Muscle layer of duodenum (tissue), 2 donors: ENCODE data around the gene GAB1.

Experiments
- H3K27ac ChIP-seq: one replicate; pipeline ENCODE4 v1.7.0; 2013; ENCODE audit warnings: mild to moderate bottlenecking, low read length
- H3K27me3 ChIP-seq: one replicate; pipeline ENCODE4 v1.7.0; 2013; ENCODE audit warnings: low read depth, mild to moderate bottlenecking, control low read depth, low read length
- H3K36me3 ChIP-seq, 2 donors: one replicate each; pipeline ENCODE4 v1.7.0; 2013; ENCODE audit warnings: low read length in 2 of 2, control low read depth in 1 of 2, mild to moderate bottlenecking in 1 of 2; ENCODE audit not compliant: insufficient read depth in 2 of 2, control insufficient read depth in 1 of 2
- H3K4me1 ChIP-seq, 2 donors: one replicate each; pipeline ENCODE4 v1.7.0; 2013; ENCODE audit warnings: low read length in 2 of 2, mild to moderate bottlenecking in 2 of 2, control low read depth in 1 of 2, moderate library complexity in 1 of 2; ENCODE audit not compliant: insufficient read depth in 2 of 2, control insufficient read depth in 1 of 2
- H3K4me3 ChIP-seq, 2 donors: one replicate each; pipeline ENCODE4 v1.7.0; 2013; ENCODE audit warnings: low read length in 2 of 2, low read depth in 1 of 2, mild to moderate bottlenecking in 1 of 2
- H3K9me3 ChIP-seq, 2 donors: one replicate each; pipeline ENCODE4 v1.7.0; 2013; ENCODE audit warnings: low read length in 2 of 2, control low read depth in 1 of 2, mild to moderate bottlenecking in 1 of 2; ENCODE audit not compliant: control insufficient read depth in 1 of 2
- donor health status: healthy.

Gene GAB1

DNA sequence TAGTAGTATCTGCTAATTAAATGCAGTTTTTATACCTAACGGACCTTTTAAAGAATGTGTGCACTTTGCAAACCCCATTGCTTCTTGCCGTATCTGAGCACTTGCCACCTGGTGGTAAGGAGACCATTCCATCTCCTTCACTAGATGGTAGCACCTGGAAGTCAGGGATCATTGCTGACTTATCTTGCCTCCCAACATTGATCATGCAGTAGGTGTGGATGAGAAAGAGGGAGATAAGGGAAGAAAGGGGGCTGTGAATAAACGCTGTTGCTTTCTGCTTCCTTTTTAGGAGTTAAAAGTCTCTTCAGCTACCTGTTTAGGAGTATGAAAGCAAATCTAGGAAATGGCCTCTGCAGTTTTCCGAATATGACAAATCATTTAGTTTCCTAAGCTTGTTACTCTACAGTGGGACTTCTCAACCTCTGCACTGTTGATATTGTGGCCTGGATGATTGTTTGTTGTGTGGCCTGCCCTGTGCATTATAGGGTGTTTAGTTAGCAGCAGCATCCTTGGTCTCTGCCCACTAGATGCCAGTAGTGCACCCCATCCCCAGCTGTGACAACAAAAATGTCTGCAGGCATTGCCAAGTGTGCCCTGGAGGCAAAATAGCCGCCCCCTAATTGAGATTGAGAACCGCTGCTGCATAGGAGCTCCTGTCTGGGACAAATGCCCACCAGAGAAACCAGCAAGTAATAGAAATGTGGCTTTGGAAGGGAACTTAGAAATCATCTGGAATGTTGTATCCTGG, 38.8 kb downstream of the GAB1 start:
- Histone ChIP-seq H3K27ac (no peak overlapping the region), H3K36me3 (no peaks in the 10 kb centered on the region), H3K9me3 (no peaks in the 10 kb centered on the region), H3K4me3 (no peak overlapping the region), H3K27me3 (no peaks in the 10 kb centered on the region), H3K4me1 (peaks cover 12 to 66% of the 10 kb centered on the region in 2 donors)

DNA sequence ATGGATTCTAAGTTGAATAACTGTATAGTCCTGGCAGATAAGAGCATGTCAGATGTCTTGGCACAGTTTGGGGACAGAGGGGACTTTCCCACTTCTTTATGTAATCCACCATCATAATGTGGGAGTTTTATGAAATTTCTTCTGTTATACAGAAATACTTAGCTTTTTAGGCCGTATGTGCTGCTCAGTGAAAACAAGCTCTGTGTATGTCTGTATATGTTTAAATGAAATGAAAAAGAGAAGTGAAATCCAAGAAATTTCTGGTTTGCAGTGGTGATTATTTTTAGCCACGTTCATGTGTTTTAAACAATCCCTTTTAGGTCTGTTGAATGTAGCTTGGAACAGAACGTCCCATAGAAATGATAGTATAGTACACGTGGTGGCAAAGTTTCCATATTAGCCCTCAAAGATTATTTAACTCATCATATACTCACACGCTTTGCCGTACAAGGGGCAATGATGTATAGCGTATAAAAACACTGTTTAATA, 41.0 kb downstream of the GAB1 start:
- no peaks in the 10 kb centered on the region for H3K27me3 ChIP-seq
- peak overlapping the region in 1 of 2 donors; percentile 25 for H3K4me3 ChIP-seq
- H3K9me3 ChIP-seq, result no peaks in the 10 kb centered on the region
- H3K4me1 ChIP-seq, result peaks cover 24 to 81% of the 10 kb centered on the region in 2 donors
- H3K27ac ChIP-seq, result peak overlapping the region; percentile 34
- H3K36me3 ChIP-seq, result no peaks in the 10 kb centered on the region

GRCh38 chr4:143380629-143381028, 44.0 kb downstream of the GAB1 start:
- Histone ChIP-seq H3K27me3 (no peaks in the 10 kb centered on the region), H3K27ac (peak overlapping the region; percentile 86), H3K4me1 (peaks cover 29 to 81% of the 10 kb centered on the region in 2 donors), H3K4me3 (no peak overlapping the region), H3K36me3 (no peaks in the 10 kb centered on the region), H3K9me3 (no peaks in the 10 kb centered on the region)

DNA sequence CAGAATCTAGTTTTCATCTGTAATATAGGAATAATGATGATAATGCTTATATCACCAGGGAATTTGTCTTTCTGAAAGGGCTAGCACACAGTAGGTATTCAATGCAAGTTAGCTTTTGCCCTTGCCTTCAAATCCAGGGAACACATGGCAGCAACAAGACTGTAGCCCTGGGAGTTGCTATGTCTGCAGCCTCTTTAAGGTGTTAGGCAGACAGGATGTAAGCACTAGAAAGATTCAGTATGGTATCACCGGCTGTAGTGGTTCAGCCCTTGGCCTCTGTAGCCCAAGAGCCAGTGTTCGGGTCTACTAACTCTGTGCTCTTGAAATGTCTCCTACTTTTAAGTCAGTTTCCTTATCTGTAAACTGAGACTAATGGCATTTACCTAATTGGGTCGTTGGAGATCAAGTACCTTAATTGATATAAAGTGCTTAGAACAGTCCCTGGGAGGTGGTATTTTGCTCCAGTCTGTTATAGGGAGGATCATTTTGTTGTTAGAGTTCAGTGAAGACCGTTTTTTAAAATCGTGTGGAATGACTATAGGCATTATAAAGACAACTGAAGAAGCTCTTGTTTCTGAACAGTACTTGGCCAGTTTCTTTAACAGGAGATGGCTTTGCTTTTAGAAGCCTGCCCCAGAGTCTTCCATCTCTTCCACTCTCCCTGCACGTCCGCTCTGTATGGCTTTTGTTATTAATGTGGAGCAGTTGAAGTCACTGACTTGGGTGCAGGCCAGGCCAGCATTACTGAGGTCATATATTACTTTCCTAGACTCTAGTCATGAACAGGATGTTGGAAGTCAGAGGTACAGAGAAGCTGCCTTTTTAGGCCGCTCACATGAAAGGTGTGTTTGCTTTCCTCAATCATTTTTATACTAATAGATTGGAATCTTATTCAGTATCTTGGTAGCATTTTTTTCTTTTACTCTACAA, 44.8 kb downstream of the GAB1 start:
- Histone ChIP-seq H3K27ac (peak overlapping the region; percentile 86), H3K9me3 (no peaks in the 10 kb centered on the region), H3K4me1 (peaks cover 29 to 75% of the 10 kb centered on the region in 2 donors), H3K27me3 (no peaks in the 10 kb centered on the region), H3K4me3 (peak overlapping the region in 1 of 2 donors; percentile 5), H3K36me3 (no peaks in the 10 kb centered on the region)

- Histone ChIP-seq H3K4me3 (peak overlapping the region in 1 of 2 donors; percentile 5), H3K27ac (peak overlapping the region; percentile 86), H3K27me3 (no peaks in the 10 kb centered on the region), H3K9me3 (no peaks in the 10 kb centered on the region), H3K36me3 (no peaks in the 10 kb centered on the region), H3K4me1 (peaks cover 18 to 64% of the 10 kb centered on the region in 2 donors)
Observed at GRCh38 chr4:143382596-143382995, 45.9 kb downstream of the GAB1 start.

- no peaks in the 10 kb centered on the region for H3K27me3 ChIP-seq
- H3K36me3 ChIP-seq, result no peaks in the 10 kb centered on the region
- H3K4me3 ChIP-seq, result peak overlapping the region in 1 of 2 donors; percentile 5
- peak overlapping the region; percentile 86 for H3K27ac ChIP-seq
- no peaks in the 10 kb centered on the region for H3K9me3 ChIP-seq
- H3K4me1 ChIP-seq, result peaks cover 17 to 59% of the 10 kb centered on the region in 2 donors
Observed at GRCh38 chr4:143383005-143383574, 46.4 kb downstream of the GAB1 start.

DNA sequence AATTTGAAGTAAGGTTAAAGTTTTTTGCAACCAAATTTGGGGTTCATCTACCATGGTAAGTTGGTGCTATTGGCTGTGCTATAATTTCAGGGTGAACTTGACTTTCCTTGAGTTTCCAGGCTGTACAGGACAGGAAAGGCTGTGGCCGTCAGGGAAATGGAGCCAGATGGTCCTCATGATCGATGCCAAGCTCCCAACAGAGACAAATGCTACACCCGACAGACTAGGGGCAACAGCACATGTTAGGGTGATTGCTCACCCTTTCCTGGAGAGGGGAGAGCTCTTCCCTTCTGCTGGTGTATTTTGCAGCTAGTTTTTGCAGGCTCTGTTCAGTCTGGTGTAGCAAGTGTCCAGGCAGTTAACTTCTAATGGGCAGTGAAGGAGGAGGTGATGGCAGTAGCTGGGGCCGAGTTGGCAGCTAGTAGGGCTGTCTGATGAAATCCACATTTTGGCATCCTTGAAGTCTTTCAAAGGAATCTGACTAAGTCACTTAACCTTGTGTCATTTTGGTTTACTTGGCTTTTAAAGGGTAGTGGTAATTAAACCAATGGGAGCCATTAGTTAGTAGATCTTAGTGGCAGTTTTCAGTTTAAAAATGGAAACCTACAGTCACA, 47.8 kb downstream of the GAB1 start:
- Histone ChIP-seq H3K4me3 (no peak overlapping the region), H3K27ac (no peak overlapping the region), H3K36me3 (no peaks in the 10 kb centered on the region), H3K4me1 (peaks cover 17 to 55% of the 10 kb centered on the region in 2 donors), H3K27me3 (no peaks in the 10 kb centered on the region), H3K9me3 (no peaks in the 10 kb centered on the region)

DNA sequence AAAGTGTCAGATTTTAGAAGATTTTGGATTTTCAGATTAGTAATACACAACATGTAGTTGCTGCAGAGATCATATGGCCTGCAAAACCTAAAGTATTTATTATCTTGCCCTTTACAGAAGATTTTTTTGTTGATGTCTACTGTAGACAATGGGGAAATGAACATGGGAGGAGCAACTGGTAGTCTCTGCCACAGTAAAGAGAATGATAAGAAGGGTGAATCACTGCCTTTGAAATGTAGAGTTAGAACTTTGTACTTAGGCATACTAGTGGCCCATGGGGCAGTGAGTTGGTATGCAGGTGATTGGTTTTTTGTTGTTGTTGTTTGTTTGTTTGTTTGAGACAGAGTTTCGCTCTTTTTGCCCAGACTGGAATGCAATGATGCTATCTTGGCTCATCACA, 50.1 kb downstream of the GAB1 start:
- H3K27ac ChIP-seq, result no peak overlapping the region
- H3K4me3 ChIP-seq, result no peak overlapping the region
- H3K9me3 ChIP-seq, result no peaks in the 10 kb centered on the region
- no peaks in the 10 kb centered on the region for H3K27me3 ChIP-seq
- H3K4me1 ChIP-seq, result peaks cover 30 to 59% of the 10 kb centered on the region in 2 donors
- no peaks in the 10 kb centered on the region for H3K36me3 ChIP-seq

DNA sequence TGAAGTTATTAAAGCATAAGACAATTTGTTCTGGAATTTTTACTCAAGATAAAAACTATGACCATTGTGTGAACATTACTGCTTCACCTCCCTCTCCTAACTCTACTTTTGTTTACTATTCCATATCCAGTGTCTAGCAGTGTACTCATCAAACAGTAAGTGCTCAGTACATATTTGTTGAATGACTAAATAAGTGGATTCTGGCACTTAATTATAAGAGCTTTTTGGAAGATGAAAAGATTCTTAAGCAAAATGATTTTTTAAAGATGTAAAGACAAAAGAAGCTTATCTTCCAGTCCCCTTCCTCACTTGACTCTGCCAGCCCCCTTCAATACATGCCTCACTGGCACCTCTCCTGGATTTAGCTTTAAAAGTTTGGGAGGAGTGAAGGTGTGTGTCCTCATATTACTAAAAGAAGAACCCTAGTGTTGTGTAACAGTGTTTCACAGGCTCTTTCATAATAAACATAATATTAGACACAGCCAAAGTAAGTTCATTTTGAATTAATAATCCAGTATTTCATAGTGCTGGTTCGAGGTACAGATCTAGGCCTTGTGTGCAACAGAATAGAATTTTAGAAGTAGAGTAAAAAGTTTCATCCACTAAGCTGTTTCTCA, 53.0 kb downstream of the GAB1 start:
- Histone ChIP-seq H3K36me3 (no peaks in the 10 kb centered on the region), H3K4me3 (no peak overlapping the region), H3K4me1 (peaks cover 23 to 60% of the 10 kb centered on the region in 2 donors), H3K27ac (peak overlapping the region; percentile 3), H3K27me3 (no peaks in the 10 kb centered on the region), H3K9me3 (no peaks in the 10 kb centered on the region)

GRCh38 chr4:143390764-143391163, 54.1 kb downstream of the GAB1 start:
- Histone ChIP-seq H3K9me3 (no peaks in the 10 kb centered on the region), H3K27ac (no peak overlapping the region), H3K27me3 (no peaks in the 10 kb centered on the region), H3K4me3 (no peak overlapping the region), H3K4me1 (peaks cover 23 to 52% of the 10 kb centered on the region in 2 donors), H3K36me3 (no peaks in the 10 kb centered on the region)
